IPS-20b (cell line): ENCODE measurements around the gene INMT.

Experiments used
- H3K27ac ChIP-seq: one replicate; pipeline ENCODE4 v1.5.1; 2013; ENCODE audit warnings: low read length
- H3K27me3 ChIP-seq: 2 replicates; pipeline ENCODE4 v1.6.1; 2013; ENCODE audit warnings: mild to moderate bottlenecking, low read length, inconsistent platforms; ENCODE audit not compliant: insufficient read depth
- H3K36me3 ChIP-seq: 2 replicates; pipeline ENCODE4 v1.6.1; 2013; ENCODE audit warnings: low read depth, mild to moderate bottlenecking, inconsistent platforms, low read length, moderate library complexity; ENCODE audit not compliant: insufficient read depth
- H3K4me1 ChIP-seq: 2 replicates; pipeline ENCODE4 v1.6.1; 2013; ENCODE audit warnings: mild to moderate bottlenecking, control low read depth, inconsistent platforms, low read length, moderate library complexity; ENCODE audit not compliant: insufficient read depth
- H3K4me3 ChIP-seq: 2 replicates; pipeline ENCODE4 v1.5.1; 2013; ENCODE audit warnings: mild to moderate bottlenecking, low read length, inconsistent platforms
- H3K9ac ChIP-seq: 2 replicates; pipeline ENCODE4 v1.6.1; 2013; ENCODE audit warnings: low read depth, mild to moderate bottlenecking, inconsistent platforms, low read length, moderate library complexity
- H3K9me3 ChIP-seq: 2 replicates; pipeline ENCODE4 v1.6.1; 2013; ENCODE audit warnings: mild to moderate bottlenecking, low read depth, low read length, inconsistent platforms; ENCODE audit not compliant: insufficient read depth

Gene INMT

DNA sequence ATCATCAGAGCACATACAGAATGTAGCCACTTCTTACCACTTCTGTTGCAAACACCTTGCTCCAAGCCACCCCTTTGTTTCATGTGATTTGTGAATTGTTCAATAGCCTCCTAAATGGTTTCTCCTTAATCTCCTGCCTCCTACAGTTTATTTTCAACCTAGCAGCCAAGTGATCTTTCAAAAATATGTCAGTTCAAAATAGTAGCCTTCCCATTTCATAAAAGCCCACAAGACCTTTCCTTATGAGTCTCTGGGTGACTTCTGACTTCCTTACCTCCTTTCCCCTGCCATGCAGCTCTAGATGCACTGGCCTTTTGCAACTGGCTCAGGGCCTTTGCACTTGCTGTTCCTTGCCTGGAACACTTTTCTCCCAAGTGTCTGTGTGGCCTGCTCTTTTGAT is 24.1 kb downstream of the INMT start:
- no peaks in the 10 kb centered on the region for H3K9me3 ChIP-seq
- no peak overlapping the region for H3K27ac ChIP-seq
- no peak overlapping the region for H3K4me3 ChIP-seq
- peaks cover 2% of the 10 kb centered on the region; the same call in 1 of the 2 replicates for H3K4me1 ChIP-seq
- H3K9ac ChIP-seq, result no peak overlapping the region
- H3K36me3 ChIP-seq, result 0 out of 2 replicates have a peak, but pooled peaks cover 9% of the 10 kb centered on the region
- no peaks in the 10 kb centered on the region for H3K27me3 ChIP-seq

DNA sequence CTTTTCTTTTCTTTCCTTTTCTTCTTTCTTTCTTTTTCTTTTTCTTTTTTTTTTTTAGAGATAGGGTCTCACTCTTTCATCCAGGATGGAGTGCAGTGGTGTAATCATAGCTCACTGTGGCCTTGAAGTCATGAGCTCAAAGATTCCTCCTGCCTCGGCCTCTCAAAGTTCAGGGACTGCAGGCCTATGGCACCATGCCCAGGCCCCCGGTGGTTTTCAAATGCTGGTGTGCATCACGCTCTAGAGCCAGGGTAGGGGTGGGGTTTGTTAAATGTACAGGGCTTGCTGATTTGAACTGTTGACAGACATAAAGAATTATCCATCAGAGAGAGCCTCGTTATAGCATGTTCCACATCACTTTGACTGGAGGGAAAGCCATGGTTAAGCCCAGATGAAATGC is 25.0 kb downstream of the INMT start:
- H3K36me3 ChIP-seq, result peaks cover 13% of the 10 kb centered on the region
- H3K27me3 ChIP-seq, result no peaks in the 10 kb centered on the region
- H3K9ac ChIP-seq, result no peak overlapping the region
- H3K4me3 ChIP-seq, result no peak overlapping the region
- no peak overlapping the region for H3K27ac ChIP-seq
- H3K9me3 ChIP-seq, result no peaks in the 10 kb centered on the region
- peaks cover 2% of the 10 kb centered on the region; the same call in 1 of the 2 replicates for H3K4me1 ChIP-seq

DNA sequence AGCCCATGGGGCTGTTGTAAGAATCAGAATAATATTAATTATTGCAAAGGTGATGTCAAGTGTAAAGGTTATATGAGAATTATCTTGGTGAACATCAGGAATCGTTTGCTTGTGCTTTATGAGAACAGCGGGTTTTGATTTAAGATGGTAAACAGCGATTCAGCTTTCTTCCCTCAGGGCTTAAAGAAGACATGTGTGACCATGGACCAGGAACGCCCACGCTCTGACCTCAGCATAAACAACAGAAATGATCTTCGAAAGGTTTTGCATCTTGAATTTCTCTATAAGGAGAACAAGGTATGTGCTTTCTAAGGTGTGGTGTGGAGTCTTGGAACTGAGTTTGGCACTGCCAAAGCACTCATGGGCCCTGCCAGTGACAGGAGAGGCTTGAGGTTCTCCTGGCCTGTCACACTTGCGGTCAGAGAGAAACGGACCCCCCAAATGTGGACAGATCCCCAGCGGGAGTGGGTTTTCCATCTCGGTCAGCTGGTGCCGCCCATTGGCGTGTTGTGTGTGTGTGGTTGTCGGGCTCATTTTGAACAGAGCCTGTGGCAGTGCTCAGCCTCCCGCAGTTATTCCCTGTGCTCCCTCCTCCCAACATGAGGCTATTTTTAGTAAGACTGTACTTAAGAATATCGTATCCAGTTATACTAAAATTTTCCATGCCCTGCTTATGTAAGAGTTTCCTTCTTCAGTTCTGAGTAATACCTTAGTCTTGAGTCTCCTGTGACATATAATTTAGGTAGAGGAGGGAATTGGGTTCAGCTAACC is 26.5 kb downstream of the INMT start:
- no peak overlapping the region for H3K9ac ChIP-seq
- no peaks in the 10 kb centered on the region for H3K9me3 ChIP-seq
- peaks cover 26% of the 10 kb centered on the region for H3K36me3 ChIP-seq

DNA sequence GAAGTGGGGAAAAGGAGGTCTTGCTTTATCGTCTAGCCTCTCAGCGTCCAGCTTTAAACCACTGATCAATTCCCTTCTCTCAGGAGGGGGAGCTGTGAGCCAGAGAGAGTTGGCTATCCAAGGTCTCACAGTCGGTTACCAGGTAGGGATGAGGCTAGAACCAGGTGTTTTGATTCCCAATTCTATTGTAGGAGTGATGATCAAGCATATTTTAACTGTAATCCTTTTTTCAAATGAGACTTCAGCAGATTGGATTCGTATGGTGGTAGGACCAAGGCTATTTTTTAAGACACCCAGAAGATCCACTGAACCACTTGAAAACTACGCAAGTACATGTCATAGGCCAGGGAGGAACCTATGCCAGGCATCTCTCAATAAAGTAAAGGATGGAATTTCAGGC is 27.6 kb downstream of the INMT start:
- Histone ChIP-seq H3K9me3 (no peaks in the 10 kb centered on the region), H3K9ac (no peak overlapping the region), H3K27ac (no peak overlapping the region), H3K27me3 (no peaks in the 10 kb centered on the region), H3K36me3 (peaks cover 28% of the 10 kb centered on the region), H3K4me1 (no peaks in the 10 kb centered on the region), H3K4me3 (no peak overlapping the region)

More for the DNA sequence above, 26.5 kb downstream of the INMT start:
- no peaks in the 10 kb centered on the region for H3K4me1 ChIP-seq
- no peaks in the 10 kb centered on the region for H3K27me3 ChIP-seq
- H3K4me3 ChIP-seq, result no peak overlapping the region
- H3K27ac ChIP-seq, result no peak overlapping the region

DNA sequence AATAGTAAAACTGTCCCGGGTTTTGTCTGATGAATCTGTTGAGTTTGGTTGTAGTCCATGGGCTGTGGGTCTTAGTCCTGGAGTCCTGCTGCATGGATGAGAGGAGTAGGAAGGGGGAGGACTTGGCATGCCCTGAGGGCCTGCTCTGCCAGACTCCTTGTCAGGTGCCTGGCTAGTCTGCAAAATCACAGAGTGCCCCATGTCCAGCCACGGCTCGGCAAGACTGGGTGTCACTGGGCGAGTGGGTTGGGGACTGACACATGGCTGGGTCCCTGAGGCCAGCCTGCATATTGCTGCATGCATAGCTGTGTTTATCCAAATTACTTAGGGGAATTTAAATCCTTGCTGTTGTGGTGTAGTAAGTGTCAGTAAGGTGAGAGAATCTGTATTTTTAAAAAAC is 29.0 kb downstream of the INMT start:
- Histone ChIP-seq H3K36me3 (peaks cover 34% of the 10 kb centered on the region), H3K4me3 (no peak overlapping the region)

DNA sequence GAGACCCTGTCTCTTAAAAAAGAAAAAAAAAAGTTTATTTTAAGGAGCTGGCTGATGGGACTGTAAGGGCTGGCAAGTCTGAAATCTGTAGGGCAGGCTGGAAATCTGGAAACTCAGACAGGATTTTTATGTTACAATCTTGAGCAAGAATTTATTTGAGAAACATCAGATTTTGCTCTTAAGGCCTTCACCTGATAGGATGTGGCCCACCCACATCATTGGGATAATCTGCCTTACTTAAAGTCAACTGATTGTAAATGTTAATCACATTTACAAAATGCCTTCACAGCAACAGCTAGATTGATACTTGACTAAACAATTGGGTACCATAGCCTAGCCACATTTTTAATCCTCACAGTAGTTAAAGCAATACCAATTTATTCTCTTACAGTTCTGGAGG is 30.8 kb downstream of the INMT start:
- no peaks in the 10 kb centered on the region for H3K9me3 ChIP-seq
- H3K27ac ChIP-seq, result no peak overlapping the region
- H3K36me3 ChIP-seq, result peaks cover 44% of the 10 kb centered on the region
- no peak overlapping the region for H3K4me3 ChIP-seq
- H3K4me1 ChIP-seq, result no peaks in the 10 kb centered on the region
- H3K9ac ChIP-seq, result no peak overlapping the region
- H3K27me3 ChIP-seq, result no peaks in the 10 kb centered on the region

More for the DNA sequence above, 29.0 kb downstream of the INMT start:
- Histone ChIP-seq H3K9ac (no peak overlapping the region), H3K27me3 (no peaks in the 10 kb centered on the region), H3K27ac (no peak overlapping the region), H3K9me3 (no peaks in the 10 kb centered on the region), H3K4me1 (no peaks in the 10 kb centered on the region)

DNA sequence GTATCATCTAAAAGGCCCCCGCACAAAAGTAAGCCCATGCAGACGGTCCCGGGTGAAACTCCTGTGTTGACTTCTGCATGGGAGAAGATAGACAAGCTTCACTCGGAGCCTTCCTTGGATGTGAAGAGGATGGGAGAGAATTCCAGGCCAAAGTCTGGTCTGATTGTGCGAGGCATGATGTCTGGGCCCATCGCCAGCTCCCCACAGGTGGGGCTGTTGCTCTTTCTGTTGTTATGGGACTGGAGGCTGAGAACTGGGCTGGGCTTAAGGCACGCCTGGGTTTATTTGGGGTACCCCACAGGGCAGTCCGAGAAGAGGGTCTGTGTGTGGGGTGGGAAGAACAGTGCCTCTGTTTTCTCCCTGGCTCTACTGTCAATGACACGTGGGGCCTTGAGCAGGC is 33.9 kb downstream of the INMT start:
- Histone ChIP-seq H3K27ac (no peak overlapping the region), H3K4me1 (no peaks in the 10 kb centered on the region), H3K36me3 (peaks cover 35% of the 10 kb centered on the region), H3K9me3 (no peaks in the 10 kb centered on the region), H3K27me3 (no peaks in the 10 kb centered on the region), H3K9ac (no peak overlapping the region), H3K4me3 (no peak overlapping the region)

DNA sequence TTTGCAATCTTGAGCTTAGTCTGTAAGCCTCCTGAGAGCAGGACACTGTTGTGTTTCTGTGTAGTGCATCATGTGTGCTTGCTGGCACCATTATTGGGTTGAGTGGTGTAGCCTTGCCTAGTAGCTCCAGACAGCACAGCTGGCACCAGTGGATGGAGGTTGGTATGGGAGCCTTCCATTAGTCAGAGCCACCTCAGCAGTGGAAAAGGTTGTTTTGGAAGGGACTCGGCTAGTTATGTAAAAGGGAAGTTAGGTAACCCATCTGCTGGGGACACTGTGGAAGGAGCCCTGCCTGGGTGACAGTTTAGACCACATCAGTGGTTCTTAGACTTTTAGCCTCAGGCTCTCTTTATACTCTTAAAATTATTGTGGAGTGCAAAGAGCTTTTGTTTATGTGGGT is 35.6 kb downstream of the INMT start:
- no peaks in the 10 kb centered on the region for H3K4me1 ChIP-seq
- no peak overlapping the region for H3K4me3 ChIP-seq
- H3K27me3 ChIP-seq, result no peaks in the 10 kb centered on the region
- H3K9ac ChIP-seq, result no peak overlapping the region
- H3K36me3 ChIP-seq, result peaks cover 33% of the 10 kb centered on the region
- H3K9me3 ChIP-seq, result no peaks in the 10 kb centered on the region
- no peak overlapping the region for H3K27ac ChIP-seq

DNA sequence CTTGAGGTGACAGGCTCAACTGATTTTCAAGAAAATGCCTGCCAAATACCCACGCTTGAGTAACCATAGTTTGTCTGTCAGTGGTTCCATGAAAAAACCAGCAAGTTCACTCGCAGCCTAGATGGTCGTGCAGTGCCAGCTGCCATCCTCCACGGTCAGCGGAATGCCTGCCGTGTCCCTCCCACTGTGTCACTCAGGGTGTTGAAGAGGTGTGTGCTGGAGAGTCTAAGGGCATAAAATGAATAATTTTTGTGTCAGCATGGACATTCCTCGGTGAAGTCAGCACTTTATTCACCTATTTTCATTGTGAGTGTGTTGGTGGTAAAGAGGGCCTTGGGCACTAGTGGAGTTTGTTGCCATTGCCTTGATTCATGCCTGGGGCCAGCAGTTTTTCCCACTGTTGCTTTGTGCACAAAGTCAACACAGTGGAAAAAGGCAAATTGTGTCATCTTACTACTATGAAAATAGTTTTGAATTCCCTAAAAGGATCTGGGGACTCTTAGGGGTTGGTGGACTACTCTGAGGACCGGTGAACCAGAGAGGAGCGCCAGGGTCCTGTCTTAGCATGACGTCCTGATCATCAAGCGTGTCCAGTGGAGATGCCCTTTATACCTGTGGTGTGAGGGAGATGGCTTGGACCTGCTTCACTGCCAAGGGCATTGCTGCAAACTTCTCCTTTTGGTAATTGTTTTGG is 36.9 kb downstream of the INMT start:
- no peaks in the 10 kb centered on the region for H3K4me1 ChIP-seq
- no peak overlapping the region for H3K4me3 ChIP-seq
- no peak overlapping the region for H3K27ac ChIP-seq
- no peaks in the 10 kb centered on the region for H3K9me3 ChIP-seq
- H3K9ac ChIP-seq, result no peak overlapping the region
- peaks cover 26% of the 10 kb centered on the region for H3K36me3 ChIP-seq
- H3K27me3 ChIP-seq, result no peaks in the 10 kb centered on the region

DNA sequence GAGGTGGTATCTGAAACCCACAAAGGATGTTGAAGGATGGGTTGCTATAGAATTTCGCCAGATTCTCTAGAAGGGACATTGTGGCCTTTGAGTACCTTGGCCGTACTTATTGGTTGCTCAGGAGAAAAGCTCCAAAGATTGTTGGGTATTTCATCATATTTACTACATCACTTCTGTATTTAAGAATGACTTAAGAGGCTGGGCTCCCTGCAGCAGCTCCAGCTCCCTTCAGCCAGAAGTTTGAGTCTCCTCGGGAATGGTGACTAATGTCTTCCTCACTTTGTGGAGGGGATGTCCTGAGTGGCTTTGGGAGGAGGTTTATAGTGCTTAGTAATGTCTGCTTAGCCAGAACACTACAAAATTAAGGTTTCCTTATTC is 37.4 kb downstream of the INMT start:
- H3K27ac ChIP-seq, result no peak overlapping the region
- no peaks in the 10 kb centered on the region for H3K27me3 ChIP-seq
- no peaks in the 10 kb centered on the region for H3K9me3 ChIP-seq
- H3K36me3 ChIP-seq, result peaks cover 29% of the 10 kb centered on the region
- H3K4me1 ChIP-seq, result no peaks in the 10 kb centered on the region
- H3K4me3 ChIP-seq, result no peak overlapping the region
- H3K9ac ChIP-seq, result no peak overlapping the region

DNA sequence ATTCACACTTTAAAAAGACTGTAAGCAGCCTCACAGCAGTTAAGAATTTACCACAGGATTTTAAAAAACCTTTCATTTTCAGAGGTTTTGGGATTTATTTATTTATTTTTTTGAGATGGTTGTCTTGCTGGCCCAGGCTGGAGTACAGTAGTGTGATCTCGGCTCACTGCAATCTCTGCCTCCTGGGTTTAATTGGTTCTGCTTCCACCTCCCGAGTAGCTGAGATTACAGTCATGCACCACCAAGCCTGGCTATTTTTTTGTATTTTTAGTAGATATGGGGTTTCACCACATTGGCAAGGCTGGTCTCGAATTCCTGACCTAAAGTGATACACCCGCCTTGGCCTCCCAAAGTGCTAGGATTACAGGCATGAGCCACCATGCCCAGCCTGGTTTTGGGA is 38.4 kb downstream of the INMT start:
- H3K27me3 ChIP-seq, result no peaks in the 10 kb centered on the region
- no peaks in the 10 kb centered on the region; the same call in 1 of the 2 replicates for H3K4me1 ChIP-seq
- no peak overlapping the region for H3K4me3 ChIP-seq
- H3K9ac ChIP-seq, result no peak overlapping the region
- no peak overlapping the region for H3K27ac ChIP-seq
- H3K9me3 ChIP-seq, result no peaks in the 10 kb centered on the region
- peaks cover 25% of the 10 kb centered on the region for H3K36me3 ChIP-seq

DNA sequence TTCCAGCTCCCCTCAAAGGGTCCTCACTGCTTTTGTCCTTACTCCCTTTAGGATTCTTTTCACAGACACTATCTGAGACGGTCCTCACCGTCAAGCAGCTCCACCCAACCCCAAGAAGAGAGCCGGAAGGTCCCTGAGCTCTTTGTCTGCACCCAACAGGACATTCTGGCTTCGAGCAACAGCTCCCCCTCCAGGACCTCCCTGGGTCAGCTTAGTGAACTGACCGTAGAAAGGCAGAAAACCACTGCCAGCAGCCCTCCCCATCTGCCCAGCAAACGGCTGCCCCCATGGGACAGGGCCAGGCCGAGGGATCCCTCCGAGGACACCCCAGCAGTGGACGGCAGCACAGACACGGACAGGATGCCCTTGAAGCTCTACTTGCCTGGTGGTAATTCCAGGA is 39.2 kb downstream of the INMT start:
- no peak overlapping the region for H3K9ac ChIP-seq
- H3K27me3 ChIP-seq, result no peaks in the 10 kb centered on the region
- no peaks in the 10 kb centered on the region; the same call in 1 of the 2 replicates for H3K4me1 ChIP-seq
- no peak overlapping the region for H3K27ac ChIP-seq
- peaks cover 23% of the 10 kb centered on the region; the same call in 1 of the 2 replicates for H3K36me3 ChIP-seq
- no peaks in the 10 kb centered on the region for H3K9me3 ChIP-seq
- no peak overlapping the region for H3K4me3 ChIP-seq
